GM21737 (cell line): ENCODE measurements around the gene CFAP100.

Source experiments
- ATAC-seq: cut with Tn5 transposase; IDR thresholded peaks from one replicate; pipeline ENCODE4 v1.9.1; 2021; ENCODE audit warnings: mild to moderate bottlenecking, moderate library complexity; ENCODE audit not compliant: unreplicated experiment

The CFAP100 gene

DNA sequence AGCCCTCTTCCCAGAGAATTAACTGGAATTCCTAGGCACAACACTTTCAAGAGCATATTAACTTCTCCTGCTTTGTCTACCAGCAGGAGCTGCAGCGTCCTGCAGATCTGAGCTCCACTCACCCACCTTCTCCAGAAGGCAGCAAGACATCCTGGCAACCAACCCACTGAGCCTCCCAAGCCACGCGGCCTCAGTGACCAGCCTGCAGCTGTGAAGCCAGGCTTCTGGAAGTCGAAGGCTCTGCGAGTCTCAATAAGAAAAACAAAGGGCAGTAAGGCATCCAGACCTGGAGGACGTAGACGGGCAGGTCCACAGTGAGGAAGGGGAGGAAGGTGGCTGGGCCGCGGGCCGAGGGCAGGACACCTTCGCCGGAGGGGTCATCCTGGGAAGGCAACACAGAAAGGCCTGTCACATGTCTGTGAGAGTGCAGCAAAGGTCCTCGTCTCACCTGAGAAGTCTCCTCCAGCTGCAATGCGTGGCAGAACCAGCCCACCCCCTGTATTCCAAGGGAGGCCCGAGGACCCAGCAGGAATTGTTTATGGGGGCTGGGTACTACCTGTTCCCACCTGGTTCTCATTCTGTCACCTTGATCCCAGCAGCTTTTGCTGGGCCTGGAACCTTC is 44.7 kb downstream of the CFAP100 start:
- no peak for ATAC-seq

- ATAC-seq: no peak
These were observed 45.4 kb downstream of the CFAP100 start for GRCh38 chr3:126439968-126440708.

- ATAC-seq: no peak
These were observed 45.9 kb downstream of the CFAP100 start for GRCh38 chr3:126440709-126440995.

DNA sequence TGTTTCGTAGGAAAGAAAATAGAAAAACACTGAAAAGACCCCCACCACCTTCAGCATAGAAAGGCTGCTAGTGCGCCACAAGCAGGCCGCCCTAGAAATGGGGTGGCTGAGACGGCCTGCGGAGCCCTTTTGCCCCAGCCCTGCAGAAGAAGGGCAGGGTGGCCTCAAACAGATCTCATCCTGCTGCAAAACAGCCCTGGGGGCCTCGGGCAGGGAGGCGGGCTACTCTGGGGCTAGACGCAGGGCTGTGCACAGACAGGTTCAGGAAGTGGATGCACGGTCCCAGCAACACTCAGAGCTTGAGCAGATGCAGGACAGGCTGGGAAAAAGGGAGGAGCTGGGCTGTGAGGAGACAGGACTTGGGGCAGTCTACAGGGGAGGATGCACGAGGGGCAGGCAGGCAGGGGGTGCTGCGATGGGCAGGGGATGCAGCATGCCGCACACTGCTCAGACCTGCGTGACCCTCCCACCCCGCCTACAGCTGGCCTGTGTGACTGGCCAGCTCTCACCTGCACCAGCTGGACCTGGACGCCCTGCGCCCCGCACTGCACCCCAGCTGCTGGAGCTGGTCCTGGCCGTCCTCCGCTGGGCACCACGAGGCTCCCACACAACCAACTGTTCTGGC is 46.7 kb downstream of the CFAP100 start:
- no peak for ATAC-seq

- ATAC-seq: no peak
These were observed 47.6 kb downstream of the CFAP100 start for GRCh38 chr3:126442094-126442855.

DNA sequence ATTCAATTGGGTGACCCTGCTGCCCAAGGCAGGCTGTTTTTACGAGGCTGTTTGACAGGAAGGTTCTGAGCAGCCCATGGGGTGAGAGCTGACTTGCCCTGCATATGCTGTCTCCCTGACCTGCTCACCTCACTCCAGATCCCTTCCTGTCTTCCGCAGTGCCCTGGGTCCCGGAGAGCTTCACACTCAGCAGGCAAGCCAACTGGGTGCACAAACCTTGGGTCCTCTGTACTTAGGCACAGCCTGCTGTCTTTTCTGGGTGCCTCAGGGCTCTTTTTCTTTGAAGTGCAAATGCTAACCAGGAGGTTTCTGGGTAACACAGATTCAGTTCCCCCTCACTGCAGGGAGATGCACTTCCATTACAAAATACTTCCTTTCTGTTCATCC is 48.1 kb downstream of the CFAP100 start:
- no peak for ATAC-seq

GRCh38 chr3:126445506-126445905 is 50.8 kb downstream of the CFAP100 start:
- ATAC-seq: no peak

DNA sequence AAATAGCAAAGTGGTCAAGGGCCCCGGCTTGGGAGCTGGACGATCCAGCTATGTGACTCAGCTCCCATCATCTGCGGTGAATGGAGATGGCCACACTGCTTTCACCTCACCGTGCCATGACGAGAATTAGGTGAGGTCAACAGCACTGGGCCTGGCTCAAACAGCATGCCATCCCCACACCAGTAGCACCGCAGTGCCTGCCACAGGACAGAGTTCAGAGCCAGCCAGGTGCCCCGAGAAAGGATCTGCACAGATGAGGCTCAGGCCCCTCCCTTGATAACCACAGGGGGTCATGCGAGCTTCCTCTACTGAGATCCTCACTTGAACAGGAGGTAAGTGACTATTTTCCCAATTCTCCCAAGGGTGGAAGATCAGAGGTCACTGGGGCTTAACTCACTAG is 51.6 kb downstream of the CFAP100 start:
- no peak for ATAC-seq

DNA sequence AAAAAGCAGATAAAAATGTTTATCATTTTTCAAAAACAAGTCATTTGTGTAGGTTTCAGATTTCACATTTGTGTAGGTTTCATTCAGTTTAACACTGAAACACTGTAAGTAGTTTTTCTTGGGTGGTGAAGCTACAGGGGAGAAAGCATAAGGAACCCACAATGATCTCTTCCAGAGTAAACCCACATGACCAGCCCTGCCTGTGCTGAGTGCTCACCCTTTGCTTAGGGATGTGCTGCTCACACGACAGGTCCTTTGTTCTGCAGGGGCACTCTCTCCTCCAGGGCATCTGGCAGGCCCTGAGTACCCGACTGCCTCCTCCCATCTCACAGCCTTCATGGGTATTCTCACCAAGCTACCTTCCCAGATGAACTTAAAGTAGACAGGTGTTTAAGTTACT is 52.1 kb downstream of the CFAP100 start:
- ATAC-seq: no peak

DNA sequence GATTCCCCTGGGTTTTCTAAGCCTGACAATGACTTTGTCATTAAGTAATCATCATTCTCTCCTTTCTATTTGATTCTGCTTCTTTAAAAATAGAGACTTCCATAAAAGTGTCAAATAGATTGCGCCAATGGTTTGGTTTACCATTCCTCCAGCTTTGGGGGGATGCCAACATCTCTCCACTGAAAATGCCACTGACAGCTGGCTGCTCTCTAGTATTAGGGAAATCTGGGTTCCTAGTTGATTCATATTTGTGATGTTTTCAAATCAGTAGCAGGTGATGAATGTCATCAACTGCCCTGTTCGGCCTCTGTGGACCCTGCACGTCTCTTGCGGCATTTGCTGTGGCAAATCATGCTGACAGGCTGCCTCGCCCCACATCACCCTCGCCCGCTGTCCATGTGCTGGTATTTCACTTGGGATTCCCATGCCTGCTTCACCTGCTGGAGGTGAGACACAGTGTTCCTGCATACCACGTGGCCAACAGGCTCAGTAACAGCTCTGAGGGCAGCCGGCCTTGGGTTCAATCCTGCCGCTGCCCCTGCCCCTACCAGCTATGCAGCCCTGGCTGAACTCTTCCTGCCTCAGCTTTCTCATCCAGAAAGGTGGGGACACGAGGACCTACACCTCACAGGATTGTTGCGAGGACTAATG is 52.9 kb downstream of the CFAP100 start:
- no peak for ATAC-seq

GRCh38 chr3:126448136-126448892 is 53.6 kb downstream of the CFAP100 start:
- ATAC-seq: no peak

DNA sequence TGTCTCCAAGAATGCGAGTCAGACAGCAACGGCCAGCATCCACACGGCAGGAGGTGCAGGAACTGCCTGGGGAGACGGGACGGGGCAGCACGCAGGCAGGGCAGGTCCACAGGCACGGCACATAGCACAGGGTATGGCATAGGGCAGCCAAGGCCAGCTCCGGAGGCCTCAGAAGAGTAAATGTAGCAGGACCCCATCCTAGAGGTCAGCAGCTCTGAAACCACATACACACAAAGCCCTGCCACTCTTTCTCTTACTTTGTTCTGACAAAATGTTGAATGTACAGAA is 54.1 kb downstream of the CFAP100 start:
- ATAC-seq: no peak

GRCh38 chr3:126449621-126450051 is 54.9 kb downstream of the CFAP100 start:
- ATAC-seq: no peak

- no peak for ATAC-seq
These were observed 55.5 kb downstream of the CFAP100 start for GRCh38 chr3:126450219-126450618.

DNA sequence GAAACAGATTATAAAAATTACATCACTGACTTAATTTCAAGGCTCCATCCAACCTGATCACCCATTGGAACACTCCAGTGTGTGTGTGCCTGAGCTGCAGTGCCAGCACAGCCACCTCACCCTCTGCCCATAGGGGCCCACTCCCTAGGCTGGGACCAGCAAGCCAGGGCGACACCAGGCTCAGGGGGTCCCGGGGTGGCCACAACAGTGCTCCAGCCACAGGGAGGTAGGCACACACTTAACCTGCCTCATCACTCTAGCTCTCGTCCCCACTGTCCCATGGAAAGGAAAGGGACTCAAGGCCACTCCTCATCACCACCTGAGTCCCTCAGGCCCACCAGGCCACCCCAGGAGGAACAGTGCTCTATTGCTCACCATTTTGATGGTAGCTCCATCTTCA is 56.0 kb downstream of the CFAP100 start:
- no peak for ATAC-seq

DNA sequence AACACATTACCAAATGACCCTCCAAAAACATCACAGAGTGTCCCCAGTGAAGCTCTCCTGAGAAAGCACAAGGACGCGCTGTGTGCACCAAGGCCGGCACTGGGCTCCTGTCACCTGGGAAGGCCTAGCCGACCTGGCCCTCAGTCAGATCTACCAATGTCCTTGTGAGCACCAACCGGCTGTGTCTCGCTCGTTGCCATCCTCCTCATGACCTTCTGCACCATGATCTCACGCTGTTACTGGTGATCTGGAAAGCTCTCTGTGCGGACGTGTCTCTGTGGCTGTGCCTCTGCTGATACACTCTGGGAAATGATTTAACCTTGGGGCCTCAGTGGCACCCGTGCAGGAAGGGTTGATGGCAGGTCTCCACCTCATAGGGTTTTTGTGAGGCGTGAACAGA is 56.8 kb downstream of the CFAP100 start:
- no peak for ATAC-seq

DNA sequence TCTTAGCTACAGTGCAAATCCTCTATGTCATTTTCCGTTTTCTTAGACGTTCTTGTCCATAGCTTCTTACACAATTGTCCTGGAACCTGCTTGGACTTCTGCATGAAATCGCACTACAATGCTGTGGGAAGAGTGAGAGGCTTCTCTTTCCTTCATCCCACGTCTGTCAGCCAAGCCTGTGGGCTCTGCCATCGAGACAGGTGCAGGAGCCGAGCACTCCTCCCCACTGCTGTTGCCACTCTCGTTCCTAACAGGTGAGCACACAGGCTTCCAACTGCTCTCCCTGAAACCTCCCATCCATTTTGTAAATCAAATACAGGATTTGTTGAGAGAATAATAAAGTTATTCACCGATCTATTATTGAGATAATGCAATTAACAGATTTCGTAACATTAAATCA is 57.5 kb downstream of the CFAP100 start:
- no peak for ATAC-seq

- ATAC-seq: no peak
These were observed 59.3 kb downstream of the CFAP100 start for GRCh38 chr3:126454025-126454424.

DNA sequence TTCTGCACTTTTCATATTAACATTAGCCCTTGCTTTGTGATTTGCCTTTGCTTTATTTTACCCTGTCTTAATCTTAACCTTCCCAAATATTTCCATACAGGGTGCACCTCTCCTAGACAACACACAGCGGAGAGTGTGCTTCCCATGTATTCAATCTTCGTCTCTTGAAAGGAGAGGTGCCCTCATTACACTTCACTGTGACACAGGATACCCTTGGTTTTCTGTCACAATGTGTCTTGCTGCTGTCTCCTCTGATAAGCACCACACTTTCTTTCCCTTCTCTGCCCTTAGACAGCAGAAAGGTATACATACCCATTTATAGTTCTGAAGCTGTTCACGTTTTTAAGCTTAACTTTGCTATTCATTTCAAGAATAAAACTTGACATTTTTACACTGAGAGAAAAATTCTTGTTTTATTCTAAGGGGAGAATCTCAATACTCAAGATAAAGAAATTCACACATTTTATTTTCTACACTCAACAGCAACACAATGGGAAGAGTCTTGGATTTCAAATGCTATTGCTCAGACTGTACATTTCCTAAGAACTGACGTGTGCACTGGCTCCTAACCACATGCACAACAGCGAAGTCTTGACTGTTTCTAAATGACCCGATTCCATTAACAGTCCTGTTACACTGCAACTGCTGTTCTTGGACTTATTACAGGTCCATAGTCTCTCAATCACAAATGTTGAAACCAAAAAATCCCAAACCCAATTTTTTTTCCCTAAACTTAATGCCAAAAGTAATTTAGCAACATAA is 59.9 kb downstream of the CFAP100 start:
- no peak for ATAC-seq

- ATAC-seq: no peak
These were observed 61.5 kb downstream of the CFAP100 start for GRCh38 chr3:126456211-126456610.
